HG02678 (cell line): ENCODE data around the gene GOPC.
"Not testable (repeated sequence)": the region's sequence is repeated elsewhere in the genome, so short reads cannot be mapped to it uniquely, and the experiment has no call there.

Experiments used
- ATAC-seq: cut with Tn5 transposase; IDR thresholded peaks from one replicate; pipeline ENCODE4 v1.9.1; 2021; ENCODE audit warnings: mild to moderate bottlenecking, moderate library complexity; ENCODE audit not compliant: unreplicated experiment

GOPC gene

DNA sequence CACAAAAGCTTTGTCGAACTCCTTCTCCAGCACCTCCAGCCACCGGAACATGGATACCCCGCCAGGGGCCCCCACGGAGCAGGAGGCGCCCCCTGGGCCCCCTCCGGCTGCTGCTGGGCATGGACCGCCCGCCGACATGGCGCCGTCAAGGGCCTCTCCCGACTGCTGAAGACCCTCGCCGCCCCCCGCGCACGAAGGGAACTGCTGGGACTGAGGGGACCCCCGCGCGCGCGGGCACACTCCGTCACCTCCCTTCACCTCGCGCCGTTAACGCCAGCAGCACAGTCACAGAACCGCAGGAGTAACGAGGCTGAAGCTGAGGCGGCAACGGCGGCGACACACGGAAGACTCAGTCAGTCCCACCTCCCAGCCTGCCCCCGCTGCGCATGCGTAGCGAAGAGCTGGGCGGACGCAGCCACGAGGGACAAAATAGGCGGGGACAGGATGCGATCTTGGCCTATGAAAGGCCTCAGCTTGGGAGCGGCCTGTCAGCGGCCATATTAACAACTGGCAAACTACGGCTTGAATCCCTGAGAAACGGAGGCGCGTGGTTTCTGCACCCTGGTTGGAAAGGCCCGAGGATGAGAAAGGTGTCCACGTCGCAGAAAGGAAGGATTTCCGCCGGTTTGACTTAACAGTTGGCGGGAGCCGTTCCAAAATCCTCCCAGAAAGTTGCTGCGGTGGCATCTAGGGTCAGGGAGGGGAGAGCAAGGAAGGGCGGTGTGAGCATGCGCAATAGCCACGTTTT is at the start of gene GOPC:
TSS of gene GOPC (minus strand) at position 361 of the 748 bp plus-strand sequence. CDS start at position 138, 223 bp downstream.
- peak; percentile 87 for ATAC-seq

- not testable (repeated sequence) for ATAC-seq
Observed at GRCh38 chr6:117651984-117652383, 49.7 kb upstream of the GOPC start.

GRCh38 chr6:117642976-117643375 is 40.7 kb upstream of the GOPC start:
- no peak for ATAC-seq

GRCh38 chr6:117637770-117638169 is 35.5 kb upstream of the GOPC start:
- ATAC-seq: no peak

DNA sequence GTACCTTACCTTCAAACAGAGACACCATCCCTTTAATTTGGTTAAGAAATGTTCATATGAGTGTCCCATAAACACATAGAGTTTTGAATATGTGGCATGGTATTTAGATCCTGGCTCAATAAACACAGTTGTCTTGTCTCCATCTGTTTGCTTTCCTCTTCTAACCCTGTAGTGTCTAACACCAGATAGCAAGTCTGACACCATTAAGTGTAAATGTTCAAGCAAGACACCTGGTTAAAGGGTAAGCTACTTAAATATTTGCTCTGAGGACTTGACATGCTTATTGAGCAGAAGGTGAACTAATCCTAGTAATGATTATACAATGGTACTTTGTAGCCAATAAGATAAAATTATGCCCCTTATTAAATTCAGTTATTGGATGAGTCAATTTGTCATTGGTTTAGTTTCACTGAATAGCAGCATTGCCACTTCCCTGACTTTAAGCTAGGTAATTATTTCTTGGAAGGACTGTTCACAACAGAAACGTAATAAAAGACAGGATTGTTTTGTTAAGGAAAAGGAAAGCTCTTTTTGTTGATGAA is 26.9 kb upstream of the GOPC start:
- no peak for ATAC-seq

GRCh38 chr6:117627533-117627932 is 25.2 kb upstream of the GOPC start:
- no peak for ATAC-seq

GRCh38 chr6:117624869-117625481 is 22.7 kb upstream of the GOPC start:
- no peak for ATAC-seq

- no peak for ATAC-seq
Observed at GRCh38 chr6:117619178-117619577, 16.9 kb upstream of the GOPC start.

DNA sequence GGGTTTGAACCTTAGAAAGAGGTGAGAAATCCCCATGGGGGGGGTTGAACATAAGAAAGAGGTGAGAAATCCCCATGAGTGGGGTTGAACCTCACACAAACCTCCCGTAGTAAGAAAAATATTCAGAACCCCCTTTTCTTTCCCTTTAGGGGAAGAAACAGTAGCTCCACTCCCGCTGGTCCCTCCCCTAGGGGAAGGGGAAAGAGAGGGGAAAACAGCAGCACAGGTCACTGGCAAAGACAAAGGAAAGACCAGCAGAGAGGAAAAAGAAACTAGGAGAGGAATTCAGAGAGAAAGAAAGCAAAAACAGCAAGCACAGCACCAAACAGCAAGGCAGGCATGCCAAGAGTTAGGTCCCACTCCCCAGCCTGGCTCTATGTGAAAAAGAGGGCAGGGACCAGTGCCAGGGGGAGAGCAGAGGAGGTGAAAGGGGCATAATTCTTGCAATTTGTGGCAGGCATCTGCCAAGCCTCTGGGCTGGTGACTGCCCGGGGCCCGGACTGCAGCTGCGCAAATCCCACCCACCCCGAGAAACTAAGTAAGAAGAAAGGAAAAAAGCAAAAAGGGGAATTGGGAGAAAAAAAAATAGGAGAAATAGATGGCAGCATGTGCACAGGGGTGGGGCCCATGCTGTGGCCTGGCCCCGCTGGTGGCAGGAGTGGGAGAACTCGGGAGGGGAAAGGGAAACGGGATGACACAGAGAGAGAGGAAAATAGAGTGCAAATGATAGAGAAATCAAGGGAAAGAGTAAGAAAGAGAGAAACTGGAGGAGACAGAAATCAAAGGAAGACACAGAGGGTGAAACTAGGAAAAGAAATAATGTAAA is 15.1 kb upstream of the GOPC start:
- ATAC-seq: no peak

- ATAC-seq: no peak
Observed at GRCh38 chr6:117616391-117617209, 14.3 kb upstream of the GOPC start.

DNA sequence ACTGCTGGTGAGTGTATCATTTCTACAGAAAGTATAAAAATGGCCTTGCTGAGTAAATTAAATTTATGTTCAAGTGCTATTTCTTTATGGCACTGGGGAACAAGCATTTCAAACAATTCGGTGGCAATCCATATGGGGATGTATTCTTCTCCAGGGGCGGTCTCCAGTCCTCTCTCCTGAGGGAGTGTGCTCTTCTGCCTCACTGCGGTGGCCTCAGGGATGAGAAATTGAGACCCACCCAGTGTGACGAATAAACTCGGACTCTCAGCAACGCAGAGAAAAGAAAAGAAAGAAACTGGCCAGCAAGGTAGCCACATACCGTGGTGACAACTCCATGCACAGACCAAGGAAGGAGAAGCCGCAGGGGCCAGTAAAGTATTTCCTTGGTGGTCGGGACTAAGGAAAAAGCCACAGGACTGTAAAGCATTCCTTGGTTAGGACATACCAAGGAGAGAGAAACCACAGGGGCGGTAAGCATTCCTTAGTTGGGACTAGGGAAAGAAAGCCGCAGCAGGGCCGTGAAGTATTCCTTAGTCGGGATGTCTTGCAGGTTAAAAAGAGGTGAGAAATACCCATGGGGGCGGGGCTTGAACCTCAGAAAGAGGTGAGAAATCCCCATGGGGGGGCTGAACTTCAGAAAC is 13.6 kb upstream of the GOPC start:
- ATAC-seq: no peak

DNA sequence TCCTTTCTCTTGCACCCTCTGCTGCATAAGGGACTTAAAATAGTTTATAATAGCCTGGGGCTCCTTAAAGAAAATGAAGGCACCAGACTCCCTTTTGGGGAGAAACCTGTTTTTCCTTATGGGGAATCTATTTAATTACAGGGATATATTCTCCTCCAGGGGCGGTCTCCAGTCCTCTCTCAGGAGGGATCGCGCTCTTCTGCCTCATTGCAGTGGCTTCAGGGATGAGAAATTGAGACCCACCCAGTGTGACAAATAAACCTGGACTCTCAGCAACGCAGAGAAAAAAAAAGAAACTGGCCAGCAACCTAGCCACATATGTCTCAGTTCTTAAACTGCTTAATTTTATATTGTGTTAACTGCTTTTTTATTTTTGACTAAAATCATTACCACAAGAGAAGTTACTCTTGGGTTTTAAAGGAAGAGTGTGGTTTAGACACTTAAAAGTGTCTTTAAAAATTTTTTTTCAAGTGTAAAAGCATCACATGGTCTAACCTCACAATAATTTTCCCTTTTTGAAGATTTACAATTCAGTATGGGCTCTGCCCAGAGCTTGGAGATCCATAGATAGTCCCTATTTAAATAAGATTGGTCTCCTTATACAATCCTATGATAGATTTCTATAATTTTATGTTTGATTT is 11.7 kb upstream of the GOPC start:
- ATAC-seq: no peak

DNA sequence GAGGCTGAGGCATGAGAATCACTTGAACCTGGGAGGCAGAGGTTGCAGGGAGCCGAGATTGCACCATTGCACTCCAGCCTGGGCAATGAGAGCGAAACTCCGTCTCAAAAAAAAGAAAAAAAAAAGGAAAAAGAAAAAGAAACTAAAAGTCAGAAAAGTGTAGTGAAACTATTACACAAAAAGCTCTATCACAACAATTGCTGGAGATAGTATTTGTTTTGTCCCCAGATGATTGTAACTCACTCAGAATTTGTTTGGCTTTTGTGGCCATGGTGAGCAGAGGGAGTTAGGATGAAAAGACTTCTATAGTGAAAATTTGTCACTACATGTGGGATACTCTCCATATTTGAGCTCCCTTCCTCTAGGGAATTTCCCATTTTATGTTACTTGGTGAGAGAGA is 5.2 kb upstream of the GOPC start:
- no peak for ATAC-seq

DNA sequence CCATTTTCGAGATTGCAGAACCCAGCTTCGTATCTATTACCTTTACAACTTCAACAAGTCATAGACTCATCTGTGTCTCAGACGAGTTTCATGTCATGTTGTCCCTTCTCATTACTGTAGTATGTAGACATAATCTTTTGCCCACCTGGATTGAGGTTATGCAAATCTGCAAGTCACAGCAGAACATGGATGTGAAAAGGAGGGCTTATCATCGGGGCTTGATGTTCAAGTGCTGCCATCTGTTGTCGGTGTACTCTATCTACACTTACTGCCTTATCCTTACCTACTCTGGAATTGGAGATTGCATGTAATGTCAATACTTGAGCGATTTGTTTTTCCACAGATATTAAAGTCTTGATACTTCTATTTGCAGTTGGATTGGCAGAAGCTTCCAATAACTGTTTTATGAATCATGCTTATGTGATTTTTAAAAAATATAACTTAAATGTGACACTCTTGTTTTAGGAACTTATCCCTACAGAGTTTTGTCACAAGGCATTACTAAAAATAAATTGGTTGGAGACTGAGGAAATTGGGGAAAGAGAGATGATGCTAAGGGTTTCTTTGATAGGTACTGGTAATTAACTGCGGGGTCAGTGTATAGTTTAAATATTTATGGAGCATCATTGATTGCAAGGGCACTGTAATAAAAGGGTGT is 3.0 kb upstream of the GOPC start:
- ATAC-seq: peak; percentile 42

DNA sequence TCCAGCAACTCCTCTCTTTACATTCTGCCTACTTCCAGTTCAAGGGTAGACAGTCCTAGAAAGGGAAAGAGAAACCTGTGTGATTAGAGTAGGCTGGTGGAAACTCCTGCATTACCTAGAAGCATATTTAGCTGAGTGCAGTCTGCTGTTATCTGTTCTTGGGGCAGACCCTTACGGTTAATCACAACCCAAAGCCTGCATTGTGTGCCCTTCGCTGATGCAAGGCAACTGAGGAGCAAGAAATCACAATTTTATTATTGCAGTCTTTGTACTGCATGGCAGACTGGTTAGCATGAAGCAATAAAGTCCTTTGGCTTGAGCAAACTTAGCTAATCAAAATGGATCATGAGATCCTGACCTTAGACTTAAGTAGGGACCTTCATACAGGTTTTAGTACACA is 1.5 kb upstream of the GOPC start:
- ATAC-seq: no peak

- ATAC-seq: no peak
Observed at GRCh38 chr6:117602899-117603588, 733 bp upstream of the GOPC start.

- ATAC-seq: peak; percentile 18
Observed at GRCh38 chr6:117601811-117602150, 530 bp downstream of the GOPC start.

DNA sequence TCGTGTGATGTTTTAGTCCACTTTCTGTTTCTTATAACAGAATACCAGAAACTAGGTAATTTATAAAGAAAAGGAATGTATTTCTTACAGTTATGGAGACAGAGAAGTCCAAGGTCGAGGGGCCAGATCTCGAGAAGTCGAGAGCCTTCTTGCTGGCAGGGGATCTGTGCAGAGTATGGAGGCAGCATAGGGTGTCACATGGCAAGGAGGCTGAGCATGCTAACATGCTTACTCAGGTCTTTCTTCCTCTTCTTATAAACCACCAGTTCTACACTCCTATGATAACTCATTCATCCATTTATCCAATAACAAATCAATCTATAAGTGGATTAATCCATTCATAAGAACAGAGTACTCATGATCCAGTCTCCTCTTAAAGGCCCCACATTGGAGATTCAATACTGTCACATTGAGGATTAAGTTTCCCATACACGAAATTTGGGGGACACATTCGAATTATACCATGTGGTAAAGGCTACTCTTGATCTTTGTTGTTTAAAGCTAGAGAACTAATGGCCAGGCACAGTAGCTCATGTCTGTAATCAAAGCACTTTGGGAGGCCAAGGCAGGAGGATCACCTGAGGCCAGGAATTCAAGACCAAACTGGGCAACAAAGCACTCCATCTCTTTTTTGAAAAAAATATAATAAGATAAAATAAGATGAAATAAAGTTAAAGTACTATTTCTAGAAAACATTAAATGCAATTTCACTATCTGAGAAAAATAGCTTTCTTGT is 2.1 kb downstream of the GOPC start:
- no peak for ATAC-seq
